ENCODE data around the gene ZNRF3.

DNA sequence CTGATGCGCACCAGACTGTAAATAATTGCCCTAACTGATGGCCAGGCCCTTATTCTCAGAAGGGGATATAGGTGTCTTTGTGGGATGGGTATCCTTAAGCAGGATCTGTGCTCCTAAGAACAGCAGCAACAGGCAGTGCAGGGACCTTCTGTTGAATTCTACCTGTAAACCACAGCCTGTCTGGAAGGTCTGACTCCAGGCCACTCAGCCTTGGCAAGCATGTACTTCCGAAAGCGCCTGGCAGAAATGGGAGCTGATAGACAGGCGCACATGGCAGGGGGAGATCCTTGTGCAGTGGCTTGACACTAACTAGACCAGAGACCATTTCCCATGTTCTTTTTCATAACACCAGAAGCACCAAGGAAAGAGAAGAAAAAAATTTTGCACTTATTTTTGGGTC lies 119.2 kb downstream of the ZNRF3 start:
- TF ChIP-seq, protein P1, sequence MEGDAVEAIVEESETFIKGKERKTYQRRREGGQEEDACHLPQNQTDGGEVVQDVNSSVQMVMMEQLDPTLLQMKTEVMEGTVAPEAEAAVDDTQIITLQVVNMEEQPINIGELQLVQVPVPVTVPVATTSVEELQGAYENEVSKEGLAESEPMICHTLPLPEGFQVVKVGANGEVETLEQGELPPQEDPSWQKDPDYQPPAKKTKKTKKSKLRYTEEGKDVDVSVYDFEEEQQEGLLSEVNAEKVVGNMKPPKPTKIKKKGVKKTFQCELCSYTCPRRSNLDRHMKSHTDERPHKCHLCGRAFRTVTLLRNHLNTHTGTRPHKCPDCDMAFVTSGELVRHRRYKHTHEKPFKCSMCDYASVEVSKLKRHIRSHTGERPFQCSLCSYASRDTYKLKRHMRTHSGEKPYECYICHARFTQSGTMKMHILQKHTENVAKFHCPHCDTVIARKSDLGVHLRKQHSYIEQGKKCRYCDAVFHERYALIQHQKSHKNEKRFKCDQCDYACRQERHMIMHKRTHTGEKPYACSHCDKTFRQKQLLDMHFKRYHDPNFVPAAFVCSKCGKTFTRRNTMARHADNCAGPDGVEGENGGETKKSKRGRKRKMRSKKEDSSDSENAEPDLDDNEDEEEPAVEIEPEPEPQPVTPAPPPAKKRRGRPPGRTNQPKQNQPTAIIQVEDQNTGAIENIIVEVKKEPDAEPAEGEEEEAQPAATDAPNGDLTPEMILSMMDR (IDR thresholded peaks at IDR 0.05): no peak
- TF ChIP-seq POLR2A (IDR thresholded peaks at IDR 0.05): no peak
